ENCODE measurements around the gene RPSA.

DNA sequence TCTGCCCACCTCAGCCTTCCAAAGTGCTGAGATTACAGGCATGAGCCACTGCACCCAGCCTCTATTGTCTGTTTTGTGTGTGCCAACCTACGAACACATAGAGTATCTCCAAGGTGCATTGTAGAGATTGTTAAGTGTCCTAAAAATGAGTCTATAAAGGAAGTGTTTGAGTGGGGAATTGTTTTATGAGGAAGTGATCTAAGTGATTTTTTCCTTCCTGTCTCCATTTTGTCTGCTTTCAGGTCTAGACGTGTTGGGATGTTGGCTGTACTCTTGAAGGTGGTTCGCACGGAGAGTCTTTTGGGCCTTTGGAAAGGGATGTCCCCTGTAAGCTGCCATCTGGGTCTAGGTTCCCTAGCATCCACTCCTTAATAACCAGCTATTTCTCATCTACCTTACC is 16.3 kb upstream of the RPSA start:
- TF ChIP-seq GLIS3 (CRISPR knock-in tag; IDR thresholded peaks at IDR 0.05): no peak
- TF ChIP-seq OSR1 (CRISPR knock-in tag; IDR thresholded peaks at IDR 0.05): no peak
- TF ChIP-seq, protein P1, sequence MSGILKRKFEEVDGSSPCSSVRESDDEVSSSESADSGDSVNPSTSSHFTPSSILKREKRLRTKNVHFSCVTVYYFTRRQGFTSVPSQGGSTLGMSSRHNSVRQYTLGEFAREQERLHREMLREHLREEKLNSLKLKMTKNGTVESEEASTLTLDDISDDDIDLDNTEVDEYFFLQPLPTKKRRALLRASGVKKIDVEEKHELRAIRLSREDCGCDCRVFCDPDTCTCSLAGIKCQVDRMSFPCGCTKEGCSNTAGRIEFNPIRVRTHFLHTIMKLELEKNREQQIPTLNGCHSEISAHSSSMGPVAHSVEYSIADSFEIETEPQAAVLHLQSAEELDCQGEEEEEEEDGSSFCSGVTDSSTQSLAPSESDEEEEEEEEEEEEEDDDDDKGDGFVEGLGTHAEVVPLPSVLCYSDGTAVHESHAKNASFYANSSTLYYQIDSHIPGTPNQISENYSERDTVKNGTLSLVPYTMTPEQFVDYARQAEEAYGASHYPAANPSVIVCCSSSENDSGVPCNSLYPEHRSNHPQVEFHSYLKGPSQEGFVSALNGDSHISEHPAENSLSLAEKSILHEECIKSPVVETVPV (CRISPR knock-in tag; IDR thresholded peaks at IDR 0.05): no peak
- no peak for TF ChIP-seq ZFP3 (CRISPR knock-in tag; IDR thresholded peaks at IDR 0.05)
- TF ChIP-seq, protein P2, sequence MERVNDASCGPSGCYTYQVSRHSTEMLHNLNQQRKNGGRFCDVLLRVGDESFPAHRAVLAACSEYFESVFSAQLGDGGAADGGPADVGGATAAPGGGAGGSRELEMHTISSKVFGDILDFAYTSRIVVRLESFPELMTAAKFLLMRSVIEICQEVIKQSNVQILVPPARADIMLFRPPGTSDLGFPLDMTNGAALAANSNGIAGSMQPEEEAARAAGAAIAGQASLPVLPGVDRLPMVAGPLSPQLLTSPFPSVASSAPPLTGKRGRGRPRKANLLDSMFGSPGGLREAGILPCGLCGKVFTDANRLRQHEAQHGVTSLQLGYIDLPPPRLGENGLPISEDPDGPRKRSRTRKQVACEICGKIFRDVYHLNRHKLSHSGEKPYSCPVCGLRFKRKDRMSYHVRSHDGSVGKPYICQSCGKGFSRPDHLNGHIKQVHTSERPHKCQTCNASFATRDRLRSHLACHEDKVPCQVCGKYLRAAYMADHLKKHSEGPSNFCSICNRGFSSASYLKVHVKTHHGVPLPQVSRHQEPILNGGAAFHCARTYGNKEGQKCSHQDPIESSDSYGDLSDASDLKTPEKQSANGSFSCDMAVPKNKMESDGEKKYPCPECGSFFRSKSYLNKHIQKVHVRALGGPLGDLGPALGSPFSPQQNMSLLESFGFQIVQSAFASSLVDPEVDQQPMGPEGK (CRISPR knock-in tag; IDR thresholded peaks at IDR 0.05; ENCODE audit: borderline replicate concordance): no peak
- TF ChIP-seq ZNF565 (CRISPR knock-in tag; conservative IDR thresholded peaks at IDR 0.05; ENCODE audit: low read depth): no peak
- no peak for TF ChIP-seq TOX (CRISPR knock-in tag; IDR thresholded peaks at IDR 0.05; ENCODE audit: borderline replicate concordance)
- TF ChIP-seq CSDC2 (CRISPR knock-in tag; IDR thresholded peaks at IDR 0.05): no peak
- no peak for TF ChIP-seq RARB (CRISPR knock-in tag; IDR thresholded peaks at IDR 0.05)
- no peak for TF ChIP-seq ARNTL (CRISPR knock-in tag; IDR thresholded peaks at IDR 0.05; ENCODE audit: borderline replicate concordance, low read depth)
- TF ChIP-seq PPARA (CRISPR knock-in tag; IDR thresholded peaks at IDR 0.05; ENCODE audit: borderline replicate concordance): no peak
- TF ChIP-seq ZFP30 (CRISPR knock-in tag; IDR thresholded peaks at IDR 0.05): no peak

Data from SK-N-SH treated with all-trans-retinoic acid at 6 μM for 48 hours (cell line).